Body of pancreas (tissue), 4 donors: ENCODE data around the gene HMSD.

Experiments
- POLR2A ChIP-seq, 3 donors: fragments of 450-650 bp; IDR thresholded peaks; one replicate each; pipeline ENCODE4 v1.6.1; 2016; ENCODE audit warnings: antibody characterized with exemption in 3 of 3, mild to moderate bottlenecking in 2 of 3
- TF ChIP-seq, protein P1 (sequence below), 7 experiments: fragments of 450-650 bp in 4 of 7; fragments of 200-600 bp in 3 of 7; sonication (generic) in 3 of 7; IDR thresholded peaks; one replicate each; pipeline ENCODE4 v1.5.1; 2016 to 2019; ENCODE audit warnings: antibody characterized with exemption in 7 of 7

- no peak for TF ChIP-seq POLR2A (IDR thresholded peaks at IDR 0.05)
- TF ChIP-seq, protein P1, sequence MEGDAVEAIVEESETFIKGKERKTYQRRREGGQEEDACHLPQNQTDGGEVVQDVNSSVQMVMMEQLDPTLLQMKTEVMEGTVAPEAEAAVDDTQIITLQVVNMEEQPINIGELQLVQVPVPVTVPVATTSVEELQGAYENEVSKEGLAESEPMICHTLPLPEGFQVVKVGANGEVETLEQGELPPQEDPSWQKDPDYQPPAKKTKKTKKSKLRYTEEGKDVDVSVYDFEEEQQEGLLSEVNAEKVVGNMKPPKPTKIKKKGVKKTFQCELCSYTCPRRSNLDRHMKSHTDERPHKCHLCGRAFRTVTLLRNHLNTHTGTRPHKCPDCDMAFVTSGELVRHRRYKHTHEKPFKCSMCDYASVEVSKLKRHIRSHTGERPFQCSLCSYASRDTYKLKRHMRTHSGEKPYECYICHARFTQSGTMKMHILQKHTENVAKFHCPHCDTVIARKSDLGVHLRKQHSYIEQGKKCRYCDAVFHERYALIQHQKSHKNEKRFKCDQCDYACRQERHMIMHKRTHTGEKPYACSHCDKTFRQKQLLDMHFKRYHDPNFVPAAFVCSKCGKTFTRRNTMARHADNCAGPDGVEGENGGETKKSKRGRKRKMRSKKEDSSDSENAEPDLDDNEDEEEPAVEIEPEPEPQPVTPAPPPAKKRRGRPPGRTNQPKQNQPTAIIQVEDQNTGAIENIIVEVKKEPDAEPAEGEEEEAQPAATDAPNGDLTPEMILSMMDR (IDR thresholded peaks at IDR 0.05), result no peak
Observed at GRCh38 chr18:63986885-63987284, 37.8 kb downstream of the HMSD start.
